GM12878 (cell line): Measurements from ENCODE around the gene TACSTD2. TPM values are rescaled to one million over a fixed set of nuclear protein-coding genes. Genes with fewer than 3 reads are reported as not detected.
"Not testable (repeated sequence)": the region's sequence is repeated elsewhere in the genome, so short reads cannot be mapped to it uniquely, and the experiment has no call there.

Experiments used
- ATAC-seq: fragments of 200-7000 bp; cut with Tn5 transposase; 3 replicates; pipeline ENCODE4 v1.9.1; 2020; ENCODE audit warnings: mild to moderate bottlenecking, moderate library complexity
- BruUV-seq: library from RNA; stranded (reverse); fragments of 400-500 nt; replicated peaks from 2 replicates; lab custom pipeline; 2021; lab: Mats Ljungman, UMichigan
- CTCF ChIA-PET: fragments of 300-600 bp; sonication (Branson Sonifier 250); formaldehyde crosslinking; extraction: SDS; loops from one replicate; lab custom pipeline; 2021; ENCODE audit warnings: inconsistent platforms; lab: Yijun Ruan, JAX
- POLR2A ChIA-PET: fragments of 350-600 bp; formaldehyde crosslinking; extraction: SDS; loops from one replicate; lab custom pipeline; 2021; ENCODE audit warnings: inconsistent platforms; lab: Charles Lee
- RAD21 ChIA-PET: fragments of 300-600 bp; sonication (Branson Sonifier 250); formaldehyde crosslinking; loops from one replicate; lab custom pipeline; 2023; ENCODE audit warnings: antibody characterized with exemption; ENCODE audit not compliant: unreplicated experiment; lab: Charles Lee
- SMC1A ChIA-PET: fragments of 300-600 bp; sonication (Branson Sonifier 250); formaldehyde crosslinking; loops from one replicate; lab custom pipeline; 2023; ENCODE audit not compliant: unreplicated experiment, uncharacterized antibody; lab: Charles Lee
- DNase-seq: peaks from one replicate; pipeline ENCODE4 v3.0.0-alpha.2; 2011; ENCODE audit warnings: low read depth, low spot score
- FAIRE-seq: peaks from 3 replicates; lab custom pipeline; 2011; peaks lifted over from hg19 to GRCh38; lab: Jason Lieb, UNC
- H2AFZ ChIP-seq: 2 replicates; pipeline ENCODE4 v1.6.0; 2011; ENCODE audit warnings: low read depth, low read length, control low read depth; ENCODE audit not compliant: control insufficient read depth
- H3K27ac ChIP-seq: 2 replicates; pipeline ENCODE4 v1.5.1; 2011; ENCODE audit warnings: control low read depth; ENCODE audit not compliant: control insufficient read depth, insufficient read depth
- H3K27me3 ChIP-seq, 2 experiments: replicated peaks in 1 of 2; 2 replicates each; pipeline versions ENCODE4 v1.6.0 to v1.6.1; 2011; ENCODE audit warnings: low read length in 1 of 2; ENCODE audit not compliant: control insufficient read depth in 2 of 2, insufficient read depth in 2 of 2
- H3K36me3 ChIP-seq, 2 experiments: 2 replicates each; pipeline ENCODE4 v1.5.1; 2011; ENCODE audit warnings: low read length in 1 of 2; ENCODE audit not compliant: control insufficient read depth in 2 of 2, insufficient read depth in 2 of 2
- H3K4me1 ChIP-seq: 2 replicates; pipeline ENCODE4 v1.6.1; 2011; ENCODE audit warnings: mild to moderate bottlenecking, low read length, moderate library complexity, mixed read lengths; ENCODE audit not compliant: control insufficient read depth, insufficient read depth
- H3K4me2 ChIP-seq: 2 replicates; pipeline ENCODE4 v1.6.0; 2011; ENCODE audit warnings: control low read depth; ENCODE audit not compliant: control insufficient read depth, insufficient read depth
- H3K4me3 ChIP-seq: fragments of 200-600 bp; sonication (generic); 2 replicates; pipeline ENCODE4 v1.5.1; 2016
- H3K79me2 ChIP-seq: 2 replicates; pipeline ENCODE4 v1.6.0; 2011; ENCODE audit warnings: low read length; ENCODE audit not compliant: control insufficient read depth, insufficient read depth
- H3K9ac ChIP-seq: 2 replicates; pipeline ENCODE4 v1.8.0; 2011; ENCODE audit warnings: low read length, control low read depth, mixed read lengths; ENCODE audit not compliant: control insufficient read depth, insufficient read depth
- H3K9me3 ChIP-seq: replicated peaks from 3 replicates; pipeline ENCODE4 v1.5.1; 2011; ENCODE audit warnings: mild to moderate bottlenecking, low read length; ENCODE audit not compliant: control insufficient read depth, insufficient read depth
- H4K20me1 ChIP-seq: 2 replicates; pipeline ENCODE4 v1.6.0; 2011; ENCODE audit not compliant: control insufficient read depth, insufficient read depth
- MTA2 ChIP-seq: fragments of 450-650 bp; IDR thresholded peaks from 2 replicates; pipeline ENCODE4 v1.6.1; 2016; ENCODE audit warnings: low read depth, mild to moderate bottlenecking, moderate library complexity
- YBX1 ChIP-seq: fragments of 450-650 bp; IDR thresholded peaks from 2 replicates; pipeline ENCODE4 v1.6.1; 2016; ENCODE audit warnings: antibody characterized with exemption
- WGBS: methylation state at CpG from one replicate; pipeline ENCODE4 v1.1.6; 2016; ENCODE audit warnings: low lambda C conversion rate; ENCODE audit not compliant: insufficient replicate concordance, insufficient coverage; ENCODE audit errors: missing lambda C conversion rate; 5-methylcytosine and 5-hydroxymethylcytosine counted together
- in situ Hi-C: fragments of 300-500 bp; cut with MboI; formaldehyde crosslinking; loops from 9 replicates; pipeline ENCODE4 v1.14.3; 2018; ENCODE audit warnings: mixed read lengths
- intact Hi-C: fragments of 100-400 bp; cut with micrococcal nuclease; formaldehyde crosslinking; loops from one replicate; pipeline ENCODE4 v1.14.2; 2022; ENCODE audit not compliant: unreplicated experiment
- polyA plus RNA-seq, 11 experiments: library from polyadenylated mRNA; depleted of rRNA in 4 of 11; unstranded in 6 of 11; stranded (reverse) in 5 of 11; fragments of >200 nt; fragmentation: Nextera tagmentation in 4 of 11; fragmentation: Illumina TruSeq in 1 of 11; extraction: Ambion mirVana in 4 of 11; extraction: Trizol in 1 of 11; gene quantifications; 1 replicate in 1 of 11; 2 replicates in 10 of 11; pipeline versions ENCODE4 v1.2.1 to v1.2.3, GENCODE V29; 2011 to 2016; ENCODE audit warnings: inconsistent platforms in 2 of 11, missing spikeins in 2 of 11, low read depth in 1 of 11
- total RNA-seq, 4 experiments: library from RNA; depleted of rRNA in 3 of 4; stranded (reverse); fragments of >200 nt in 3 of 4; fragmentation: Illumina TruSeq in 1 of 4; extraction: Trizol in 1 of 4; gene quantifications; 2 replicates each; pipeline versions ENCODE4 v1.2.1 to v1.2.3, GENCODE V29; 2013 to 2021

Gene TACSTD2
- total and polyA plus RNA-seq, 10 of the 15 experiments (the other 5 are each of a cell fraction or from before 2014, with no cell fraction given) = 0.56 to 9.4 (median 3.7) TPM

DNA sequence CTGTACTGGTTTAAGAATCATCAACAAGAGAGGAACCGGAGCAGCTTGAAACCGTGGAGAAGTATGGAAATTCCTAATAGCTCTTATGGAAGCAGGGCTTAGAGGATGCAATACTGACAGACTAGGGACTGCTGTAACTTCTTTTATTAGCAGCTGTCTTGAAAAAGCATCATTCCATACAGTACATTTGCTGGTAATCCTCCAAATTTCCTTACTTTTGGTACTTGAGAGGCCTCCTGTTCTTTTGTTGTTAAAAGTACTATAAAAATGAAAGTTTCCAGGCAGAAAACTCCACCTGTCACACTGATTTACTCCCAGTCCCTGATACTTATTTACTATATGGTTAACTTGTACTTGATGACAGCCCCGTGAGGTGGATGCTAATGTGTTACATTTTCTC is 38.2 kb downstream of the TACSTD2 start:
- no peak for ATAC-seq
- RAD21 ChIA-PET = interaction anchor here (1.0 to 1.4 kb wide), 2 partner anchors 16 to 473 kb away, joined by 3 to 4 read pairs; no protein-coding TSS in a partner anchor
- CTCF ChIA-PET = interaction anchor here (0.7 to 1.5 kb wide), 6 partner anchors 12 to 523 kb away, joined by 3 to 5 read pairs (median 3); no protein-coding TSS in a partner anchor
- Histone ChIP-seq H3K4me3 (no peak overlapping the region), H3K9ac (no peak overlapping the region), H3K79me2 (no peaks in the 10 kb centered on the region), H3K36me3 (peaks cover 0 to 2% of the 10 kb centered on the region in 2 experiments; a peak in 1 of 4 replicates), H2AFZ (no peak overlapping the region)
- POLR2A ChIA-PET = interaction anchor here (1.3 kb wide), 1 partner anchor 12 kb away, joined by 3 read pairs; no protein-coding TSS in a partner anchor
- FAIRE-seq = no peak
- BruUV-seq = no TSS peak
- no peak for DNase-seq
- no peak for TF ChIP-seq YBX1
- TF ChIP-seq, all 136 proteins: peak for 0
- Histone ChIP-seq H3K9me3 (no peaks in the 10 kb centered on the region), H3K27ac (no peak overlapping the region), H3K4me1 (no peaks in the 10 kb centered on the region), H4K20me1 (no peaks in the 10 kb centered on the region), H3K4me2 (no peak overlapping the region), H3K27me3 (no peaks in the 10 kb centered on the region)
- WGBS = 98% methylated on average over 3 of the region's 3 CpGs
- intact Hi-C loops (no loop called here), in situ Hi-C loops (no loop called here)
- SMC1A ChIA-PET = interaction anchor here (0.9 to 1.7 kb wide), 3 partner anchors 20 to 114 kb away, joined by 3 to 7 read pairs (median 4); no protein-coding TSS in a partner anchor

DNA sequence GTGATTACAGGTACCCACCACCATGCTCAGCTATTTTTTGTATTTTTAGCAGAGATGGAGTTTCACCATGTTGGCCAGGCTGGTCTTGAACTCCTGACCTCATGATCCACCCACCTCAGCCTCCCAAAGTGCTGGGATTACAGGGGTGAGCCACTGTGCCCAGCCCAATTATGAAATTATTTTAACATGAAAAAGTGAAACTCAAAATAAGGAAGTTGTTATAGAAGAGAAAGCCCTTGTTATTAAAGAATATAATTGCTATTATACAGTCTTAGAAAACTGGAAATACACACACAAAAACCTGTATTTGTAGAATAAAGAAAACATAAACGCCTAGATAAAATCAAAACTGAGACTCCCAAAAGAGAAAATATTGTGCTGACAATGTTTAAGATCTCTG is 45.2 kb downstream of the TACSTD2 start:
- H3K4me3 ChIP-seq, DNase-seq, FAIRE-seq, SMC1A ChIA-PET, H3K27ac ChIP-seq, H3K9me3 ChIP-seq, in situ Hi-C loops, H3K36me3 ChIP-seq, POLR2A ChIA-PET, H3K27me3 ChIP-seq, H4K20me1 ChIP-seq, H3K4me1 ChIP-seq, BruUV-seq, H3K4me2 ChIP-seq, H2AFZ ChIP-seq, CTCF ChIA-PET, ATAC-seq, RAD21 ChIA-PET, H3K9ac ChIP-seq, H3K79me2 ChIP-seq, intact Hi-C loops: not testable (repeated sequence)
- WGBS = 29% methylated on average over 1 of the region's 1 CpG
- TF ChIP-seq MTA2 = peak; percentile 33; the same call in 1 of the 2 replicates
